ENCODE results near the gene PCGF2.

The PCGF2 gene

DNA sequence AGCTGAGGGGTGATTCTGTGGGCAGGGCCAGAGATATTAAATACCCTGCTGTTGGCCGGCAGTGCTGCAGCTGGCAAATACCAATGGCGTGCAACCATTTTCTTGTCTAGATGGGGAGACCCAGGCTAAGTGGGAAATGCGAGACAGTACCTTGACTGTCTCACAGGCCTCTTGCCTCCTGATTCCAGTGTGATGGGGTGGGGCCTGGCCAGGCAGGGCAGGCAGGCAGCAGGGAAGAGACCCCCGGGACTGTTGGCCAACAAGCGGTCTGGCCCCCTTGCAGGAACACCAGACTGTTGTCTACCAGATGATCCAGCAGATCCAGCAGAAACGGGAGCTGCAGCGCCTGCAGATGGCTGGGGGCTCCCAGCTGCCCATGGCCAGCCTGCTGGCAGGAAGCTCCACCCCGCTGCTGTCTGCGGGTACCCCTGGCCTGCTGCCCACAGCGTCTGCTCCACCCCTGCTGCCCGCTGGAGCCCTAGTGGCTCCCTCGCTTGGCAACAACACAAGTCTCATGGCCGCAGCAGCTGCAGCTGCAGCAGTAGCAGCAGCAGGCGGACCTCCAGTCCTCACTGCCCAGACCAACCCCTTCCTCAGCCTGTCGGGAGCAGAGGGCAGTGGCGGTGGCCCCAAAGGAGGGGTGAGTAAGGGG lies 23.7 kb downstream of the PCGF2 start:
- TF ChIP-seq POLR2A (IDR thresholded peaks at IDR 0.05; ENCODE audit: low read depth, low read length): no peak
- no peak for TF ChIP-seq POLR2AphosphoS5 (IDR thresholded peaks at IDR 0.05; ENCODE audit: low read depth, low read length)
- TF ChIP-seq TAF1 (IDR thresholded peaks at IDR 0.05; ENCODE audit: borderline replicate concordance, low read depth, low read length): no peak
- DNase-seq (ENCODE audit: insufficient read length) (no peak), FAIRE-seq (no peak)

DNA sequence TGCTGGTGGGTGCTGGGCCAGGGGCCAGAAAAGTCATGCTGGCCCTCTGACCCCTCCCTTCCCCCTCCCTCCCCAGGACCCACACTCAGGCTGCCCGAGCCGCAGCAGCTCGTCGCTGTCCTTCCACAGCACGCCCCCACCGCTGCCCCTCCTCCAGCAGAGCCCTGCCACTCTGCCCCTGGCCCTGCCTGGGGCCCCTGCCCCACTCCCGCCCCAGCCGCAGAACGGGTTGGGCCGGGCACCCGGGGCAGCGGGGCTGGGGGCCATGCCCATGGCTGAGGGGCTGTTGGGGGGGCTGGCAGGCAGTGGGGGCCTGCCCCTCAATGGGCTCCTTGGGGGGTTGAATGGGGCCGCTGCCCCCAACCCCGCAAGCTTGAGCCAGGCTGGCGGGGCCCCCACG lies 26.3 kb downstream of the PCGF2 start:
- no peak for TF ChIP-seq TAF1 (IDR thresholded peaks at IDR 0.05; ENCODE audit: borderline replicate concordance, low read depth, low read length)
- DNase-seq (ENCODE audit: insufficient read length) (no peak), FAIRE-seq (no peak)

DNA sequence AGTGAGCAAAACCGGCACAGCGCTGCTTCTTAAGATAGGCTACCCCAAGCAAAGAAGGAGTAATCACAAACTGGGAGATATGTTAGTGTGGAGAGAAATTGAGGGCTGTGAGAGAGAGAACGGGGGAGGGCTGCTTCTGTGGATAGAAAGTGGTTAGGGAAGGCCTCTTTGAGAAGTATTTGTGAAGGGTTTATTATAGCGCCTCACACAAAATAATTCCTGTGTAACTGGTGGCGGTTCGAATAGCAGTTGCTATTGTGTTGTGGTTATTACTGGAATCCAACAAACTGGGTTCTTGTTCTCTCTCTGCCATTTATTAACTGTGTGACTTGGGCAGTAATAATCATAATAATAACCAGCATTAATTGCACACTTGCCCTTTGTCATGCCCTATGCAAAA lies 27.2 kb downstream of the PCGF2 start:
- TF ChIP-seq POLR2A (IDR thresholded peaks at IDR 0.05; ENCODE audit: low read depth, low read length): no peak
- FAIRE-seq: no peak

DNA sequence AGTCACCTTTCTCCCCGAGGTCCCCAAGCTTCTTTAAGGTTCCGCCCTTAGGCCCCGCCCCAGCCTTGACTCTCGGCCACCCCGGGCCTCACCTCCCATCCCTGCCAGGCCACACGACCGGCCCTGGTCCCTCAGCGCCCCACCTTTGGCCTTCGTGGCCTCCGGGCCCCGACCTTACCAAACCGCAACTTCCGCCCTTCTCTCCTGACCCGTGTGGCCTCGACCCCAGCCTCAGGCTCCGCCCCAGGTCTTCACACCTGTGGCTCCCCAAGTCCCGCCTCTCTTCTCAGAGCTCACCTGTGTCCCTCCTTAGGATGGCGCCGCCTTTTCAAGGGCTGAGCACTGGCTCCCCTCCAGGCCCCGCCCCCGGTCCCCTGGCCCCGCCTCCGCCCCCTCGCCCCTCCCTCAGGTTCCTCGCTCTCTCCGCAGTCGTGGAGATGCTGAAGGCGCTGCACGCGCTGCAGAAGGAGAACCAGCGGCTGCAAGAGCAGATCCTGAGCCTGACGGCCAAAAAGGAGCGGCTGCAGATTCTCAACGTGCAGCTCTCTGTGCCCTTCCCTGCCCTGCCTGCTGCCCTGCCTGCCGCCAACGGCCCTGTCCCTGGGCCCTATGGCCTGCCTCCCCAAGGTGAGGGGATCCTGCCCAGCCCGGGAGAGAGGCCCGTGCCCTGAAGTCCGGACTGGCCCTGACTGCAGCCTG lies 28.0 kb downstream of the PCGF2 start:
- TF ChIP-seq TAF1 (IDR thresholded peaks at IDR 0.05; ENCODE audit: borderline replicate concordance, low read depth, low read length): no peak
- TF ChIP-seq POLR2A (IDR thresholded peaks at IDR 0.05; ENCODE audit: low read depth, low read length): no peak
- TF ChIP-seq POLR2AphosphoS5 (IDR thresholded peaks at IDR 0.05; ENCODE audit: low read depth, low read length): no peak
- no peak for DNase-seq (ENCODE audit: insufficient read length)
- no peak for FAIRE-seq

More for the DNA sequence above, 27.2 kb downstream of the PCGF2 start:
- DNase-seq (ENCODE audit: insufficient read length): no peak

DNA sequence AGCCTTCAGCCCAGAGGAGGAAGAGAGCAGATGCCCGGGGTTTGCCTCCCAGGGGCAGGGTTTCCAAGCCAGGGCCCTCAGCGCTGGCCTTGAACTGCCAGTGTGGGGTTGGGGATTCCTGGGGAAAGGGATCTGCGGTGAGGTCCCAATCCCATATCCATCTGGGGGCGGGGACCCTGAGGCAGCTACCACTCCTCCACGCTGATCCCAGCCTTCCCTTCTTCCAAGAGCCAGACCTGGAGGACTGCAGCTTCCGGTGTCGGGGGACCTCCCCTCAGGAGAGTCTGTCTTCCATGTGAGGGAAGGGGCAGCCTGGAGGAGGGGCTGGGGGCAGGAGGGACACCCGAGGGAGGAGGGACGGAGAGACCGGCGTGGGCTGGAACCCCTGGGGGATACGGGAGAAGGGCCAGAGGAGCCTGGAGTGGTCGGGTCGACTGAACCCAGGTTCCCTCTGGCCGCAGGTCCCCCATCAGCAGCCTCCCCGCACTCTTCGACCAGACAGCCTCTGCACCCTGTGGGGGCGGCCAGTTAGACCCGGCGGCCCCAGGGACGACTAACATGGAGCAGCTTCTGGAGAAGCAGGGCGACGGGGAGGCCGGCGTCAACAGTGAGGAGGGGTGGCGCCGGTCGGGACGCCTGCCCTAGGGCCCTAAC lies 28.7 kb downstream of the PCGF2 start:
- TF ChIP-seq POLR2AphosphoS5 (IDR thresholded peaks at IDR 0.05; ENCODE audit: low read depth, low read length): no peak
- TF ChIP-seq POLR2A (IDR thresholded peaks at IDR 0.05; ENCODE audit: low read depth, low read length): no peak; the same call in 1 of the 2 replicates
- TF ChIP-seq TAF1 (IDR thresholded peaks at IDR 0.05; ENCODE audit: borderline replicate concordance, low read depth, low read length): no peak
- FAIRE-seq: no peak
- no peak for DNase-seq (ENCODE audit: insufficient read length)

DNA sequence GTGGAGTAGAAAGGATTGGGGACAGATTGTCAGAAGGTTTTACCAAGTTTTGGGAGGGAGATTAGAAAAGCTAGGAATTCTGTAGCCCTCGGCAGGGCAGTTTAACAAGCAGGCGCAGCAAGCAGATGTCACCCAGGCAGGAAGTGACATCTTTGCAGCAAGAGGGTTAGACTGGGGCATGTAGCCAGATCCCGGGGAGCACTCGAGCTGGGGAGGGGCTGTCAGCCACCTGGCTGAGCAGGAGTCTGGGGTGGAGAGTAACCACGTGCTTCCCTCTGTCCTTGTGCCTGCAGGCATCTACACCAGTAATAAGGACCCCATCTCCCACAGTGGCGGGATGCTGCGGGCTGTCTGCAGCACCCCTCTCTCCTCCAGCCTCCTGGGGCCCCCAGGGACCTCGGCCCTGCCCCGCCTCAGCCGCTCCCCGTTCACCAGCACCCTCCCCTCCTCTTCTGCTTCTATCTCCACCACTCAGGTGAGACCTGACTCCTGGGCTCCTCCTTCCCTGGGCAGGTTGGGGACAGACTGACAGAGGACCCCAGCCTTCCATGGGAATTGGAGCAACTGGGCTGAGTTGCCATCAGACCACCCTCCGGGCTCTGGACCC lies 30.9 kb downstream of the PCGF2 start:
- no peak for FAIRE-seq
- no peak for DNase-seq (ENCODE audit: insufficient read length)
- no peak; the same call in 1 of the 2 replicates for TF ChIP-seq POLR2AphosphoS5 (IDR thresholded peaks at IDR 0.05; ENCODE audit: low read depth, low read length)
- TF ChIP-seq POLR2A (IDR thresholded peaks at IDR 0.05; ENCODE audit: low read depth, low read length): no peak; the same call in 1 of the 2 replicates
- TF ChIP-seq TAF1 (IDR thresholded peaks at IDR 0.05; ENCODE audit: borderline replicate concordance, low read depth, low read length): no peak

DNA sequence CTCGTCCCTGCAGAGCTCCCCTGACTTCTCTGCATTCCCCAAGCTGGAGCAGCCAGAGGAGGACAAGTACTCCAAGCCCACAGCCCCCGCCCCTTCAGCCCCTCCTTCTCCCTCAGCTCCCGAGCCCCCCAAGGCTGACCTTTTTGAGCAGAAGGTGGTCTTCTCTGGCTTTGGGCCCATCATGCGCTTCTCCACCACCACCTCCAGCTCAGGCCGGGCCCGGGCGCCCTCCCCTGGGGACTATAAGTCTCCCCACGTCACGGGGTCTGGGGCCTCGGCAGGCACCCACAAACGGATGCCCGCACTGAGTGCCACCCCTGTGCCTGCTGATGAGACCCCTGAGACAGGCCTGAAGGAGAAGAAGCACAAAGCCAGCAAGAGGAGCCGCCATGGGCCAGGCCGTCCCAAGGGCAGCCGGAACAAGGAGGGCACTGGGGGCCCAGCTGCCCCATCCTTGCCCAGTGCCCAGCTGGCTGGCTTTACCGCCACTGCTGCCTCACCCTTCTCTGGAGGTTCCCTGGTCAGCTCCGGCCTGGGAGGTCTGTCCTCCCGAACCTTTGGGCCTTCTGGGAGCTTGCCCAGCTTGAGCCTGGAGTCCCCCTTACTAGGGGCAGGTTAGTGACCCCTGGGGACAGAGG lies 31.6 kb downstream of the PCGF2 start:
- TF ChIP-seq POLR2A (IDR thresholded peaks at IDR 0.05; ENCODE audit: low read depth, low read length) (no peak), POLR2AphosphoS5 (IDR thresholded peaks at IDR 0.05; ENCODE audit: low read depth, low read length) (no peak), TAF1 (IDR thresholded peaks at IDR 0.05; ENCODE audit: borderline replicate concordance, low read depth, low read length) (no peak)
- FAIRE-seq (no peak), DNase-seq (ENCODE audit: insufficient read length) (no peak)

DNA sequence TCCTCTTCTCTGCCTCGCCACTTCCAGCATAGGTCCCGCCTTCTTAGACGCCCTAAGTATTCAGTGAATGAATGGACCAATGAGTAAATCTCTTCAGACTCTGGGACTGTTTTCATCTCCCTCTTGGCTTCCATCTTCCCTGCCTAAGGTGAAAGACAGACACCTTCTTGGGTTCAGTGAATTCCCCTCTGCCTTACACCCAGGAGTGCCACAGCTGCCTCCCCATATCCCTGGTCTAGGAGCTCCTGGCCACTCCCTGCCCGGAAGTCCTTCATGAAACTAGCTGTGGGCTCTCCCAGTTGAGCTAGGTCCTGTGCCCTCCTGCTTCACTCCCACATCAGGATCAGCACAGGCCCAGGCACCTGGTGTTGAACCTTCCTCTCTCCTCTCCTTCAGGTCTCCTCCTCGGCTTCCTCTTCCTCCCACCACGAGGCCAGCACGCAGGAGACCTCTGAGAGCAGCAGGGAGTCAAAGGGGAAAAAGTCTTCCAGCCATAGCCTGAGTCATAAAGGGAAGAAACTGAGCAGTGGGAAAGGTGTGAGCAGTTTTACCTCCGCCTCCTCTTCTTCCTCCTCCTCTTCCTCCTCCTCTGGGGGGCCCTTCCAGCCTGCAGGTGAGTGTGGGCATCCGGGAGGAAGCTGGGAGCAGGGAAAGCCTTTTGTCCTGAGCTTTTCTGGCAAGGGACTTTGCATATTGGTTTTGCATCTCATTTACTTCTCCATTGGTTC lies 32.8 kb downstream of the PCGF2 start:
- FAIRE-seq: no peak
- no peak for TF ChIP-seq POLR2AphosphoS5 (IDR thresholded peaks at IDR 0.05; ENCODE audit: low read depth, low read length)
- TF ChIP-seq POLR2A (IDR thresholded peaks at IDR 0.05; ENCODE audit: low read depth, low read length): no peak
- TF ChIP-seq TAF1 (IDR thresholded peaks at IDR 0.05; ENCODE audit: borderline replicate concordance, low read depth, low read length): no peak
- no peak for DNase-seq (ENCODE audit: insufficient read length)

DNA sequence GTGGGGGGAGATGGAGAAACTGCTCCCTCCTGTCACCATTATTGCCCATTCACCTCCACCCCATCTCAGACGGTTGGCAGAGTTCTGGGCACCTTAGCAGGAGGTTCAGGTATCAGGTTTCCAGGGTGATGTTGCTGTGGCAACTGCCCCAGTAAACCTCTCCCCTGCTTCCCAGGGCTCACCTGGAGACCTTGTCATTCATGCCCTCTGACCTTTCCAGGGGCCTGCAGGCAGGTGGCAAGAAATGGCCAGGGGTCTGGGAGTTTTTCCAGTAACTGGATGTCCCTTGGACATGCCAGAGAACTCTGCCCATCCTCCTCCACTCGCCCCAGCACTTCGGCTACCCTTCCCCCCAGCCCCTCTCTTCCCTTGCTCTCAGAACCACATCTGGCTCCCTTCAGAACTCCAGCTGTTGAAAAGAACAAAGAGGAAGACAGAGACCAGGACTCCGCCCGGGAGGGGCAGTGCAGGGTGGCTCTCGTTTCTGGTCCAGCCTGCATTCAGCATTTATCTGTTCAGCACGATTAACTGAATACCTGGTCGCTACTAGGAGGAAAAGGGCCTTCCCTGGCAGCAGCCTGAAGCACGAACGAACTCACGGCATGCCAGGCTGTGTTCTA lies 34.6 kb downstream of the PCGF2 start:
- DNase-seq (ENCODE audit: insufficient read length) (peak; percentile 11), FAIRE-seq (no peak)
- TF ChIP-seq TAF1 (IDR thresholded peaks at IDR 0.05; ENCODE audit: borderline replicate concordance, low read depth, low read length): no peak
- no peak for TF ChIP-seq POLR2AphosphoS5 (IDR thresholded peaks at IDR 0.05; ENCODE audit: low read depth, low read length)
- TF ChIP-seq POLR2A (IDR thresholded peaks at IDR 0.05; ENCODE audit: low read depth, low read length): no peak

DNA sequence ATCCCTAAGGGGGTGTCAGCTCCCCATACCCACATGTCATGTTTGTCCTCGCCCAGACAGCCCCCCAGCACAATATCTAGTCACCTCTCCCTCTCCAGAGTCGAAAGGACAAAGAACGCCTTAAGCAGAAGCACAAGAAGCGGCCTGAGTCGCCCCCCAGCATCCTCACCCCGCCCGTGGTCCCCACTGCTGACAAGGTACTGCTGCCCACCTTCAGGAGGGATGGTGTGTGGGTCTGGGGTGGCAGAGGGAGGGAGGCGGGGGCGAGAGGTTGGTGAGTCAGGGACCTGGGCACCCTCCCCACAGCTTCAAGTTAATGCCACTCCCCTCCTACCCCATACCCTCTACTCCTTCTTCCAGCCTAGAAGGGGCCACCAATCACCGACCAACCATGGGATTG lies 35.5 kb downstream of the PCGF2 start:
- TF ChIP-seq POLR2AphosphoS5 (IDR thresholded peaks at IDR 0.05; ENCODE audit: low read depth, low read length) (no peak), POLR2A (IDR thresholded peaks at IDR 0.05; ENCODE audit: low read depth, low read length) (no peak), TAF1 (IDR thresholded peaks at IDR 0.05; ENCODE audit: borderline replicate concordance, low read depth, low read length) (no peak)
- no peak for DNase-seq (ENCODE audit: insufficient read length)
- no peak for FAIRE-seq
